ENCODE results near the gene GBA3.

Gene GBA3

DNA sequence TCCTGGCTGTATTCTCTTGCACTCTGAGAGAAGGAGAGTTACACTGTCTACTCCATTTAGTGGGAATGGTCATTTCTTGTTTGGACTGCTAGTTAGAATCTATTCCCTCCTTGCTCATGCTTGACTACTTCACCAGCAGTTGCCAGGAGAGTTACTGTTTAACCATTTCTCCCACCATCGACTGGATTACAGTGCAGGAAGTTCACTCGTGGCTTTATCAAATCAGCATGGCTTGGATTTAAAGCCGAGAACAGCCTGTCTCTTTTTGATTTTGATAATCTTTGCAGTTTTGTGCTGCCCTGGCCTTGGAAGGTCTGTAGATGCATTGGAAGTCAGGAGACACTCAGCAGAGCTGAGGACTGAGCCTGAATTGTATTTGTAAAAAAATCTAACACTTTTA is 3.2 kb downstream of the GBA3 start:
- Histone ChIP-seq H3K36me3 (ENCODE audit: low read length) (no peaks in the 10 kb centered on the region), H3K9me2 (replicated peaks; ENCODE audit: insufficient read depth, low read length) (no peaks in the 10 kb centered on the region), H4K20me1 (ENCODE audit: low read depth, low read length) (no peaks in the 10 kb centered on the region), H2AFZ (ENCODE audit: low read depth, low read length, severe bottlenecking) (no peak overlapping the region), H3K9ac (ENCODE audit: low read length) (no peak overlapping the region), H3K27me3 (ENCODE audit: low read length) (no peaks in the 10 kb centered on the region), H3K79me2 (ENCODE audit: insufficient read depth, low read length) (no peaks in the 10 kb centered on the region), H3F3A (ENCODE audit: insufficient read depth) (no peaks in the 10 kb centered on the region), H3K9me3 (ENCODE audit: insufficient read depth, low read length) (no peaks in the 10 kb centered on the region), H3K27ac (ENCODE audit: low read depth, low read length) (no peak overlapping the region), H3K4me3 (ENCODE audit: insufficient read depth, low read length, poor library complexity, severe bottlenecking) (no peak overlapping the region), H3K4me2 (ENCODE audit: low read depth, low read length, poor library complexity, severe bottlenecking) (no peak overlapping the region)
- TF ChIP-seq, protein P1, sequence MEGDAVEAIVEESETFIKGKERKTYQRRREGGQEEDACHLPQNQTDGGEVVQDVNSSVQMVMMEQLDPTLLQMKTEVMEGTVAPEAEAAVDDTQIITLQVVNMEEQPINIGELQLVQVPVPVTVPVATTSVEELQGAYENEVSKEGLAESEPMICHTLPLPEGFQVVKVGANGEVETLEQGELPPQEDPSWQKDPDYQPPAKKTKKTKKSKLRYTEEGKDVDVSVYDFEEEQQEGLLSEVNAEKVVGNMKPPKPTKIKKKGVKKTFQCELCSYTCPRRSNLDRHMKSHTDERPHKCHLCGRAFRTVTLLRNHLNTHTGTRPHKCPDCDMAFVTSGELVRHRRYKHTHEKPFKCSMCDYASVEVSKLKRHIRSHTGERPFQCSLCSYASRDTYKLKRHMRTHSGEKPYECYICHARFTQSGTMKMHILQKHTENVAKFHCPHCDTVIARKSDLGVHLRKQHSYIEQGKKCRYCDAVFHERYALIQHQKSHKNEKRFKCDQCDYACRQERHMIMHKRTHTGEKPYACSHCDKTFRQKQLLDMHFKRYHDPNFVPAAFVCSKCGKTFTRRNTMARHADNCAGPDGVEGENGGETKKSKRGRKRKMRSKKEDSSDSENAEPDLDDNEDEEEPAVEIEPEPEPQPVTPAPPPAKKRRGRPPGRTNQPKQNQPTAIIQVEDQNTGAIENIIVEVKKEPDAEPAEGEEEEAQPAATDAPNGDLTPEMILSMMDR (IDR thresholded peaks at IDR 0.05; ENCODE audit: insufficient read depth, low read length, poor library complexity, severe bottlenecking), result no peak

GRCh38 chr4:22703912-22704311 is 11.2 kb downstream of the GBA3 start:
- TF ChIP-seq EZH2phosphoT487 (conservative IDR thresholded peaks at IDR 0.05; ENCODE audit: low read length), result no peak
- TF ChIP-seq, protein P1 (IDR thresholded peaks at IDR 0.05; ENCODE audit: insufficient read depth, low read length, poor library complexity, severe bottlenecking), result no peak
- Histone ChIP-seq H3K4me3 (ENCODE audit: insufficient read depth, low read length, poor library complexity, severe bottlenecking) (no peak overlapping the region), H3K4me2 (ENCODE audit: low read depth, low read length, poor library complexity, severe bottlenecking) (no peak overlapping the region), H3K27me3 (ENCODE audit: low read length) (no peaks in the 10 kb centered on the region), H3K9me2 (replicated peaks; ENCODE audit: insufficient read depth, low read length) (no peaks in the 10 kb centered on the region), H3F3A (ENCODE audit: insufficient read depth) (no peaks in the 10 kb centered on the region), H4K20me1 (ENCODE audit: low read depth, low read length) (no peaks in the 10 kb centered on the region), H3K9me3 (ENCODE audit: insufficient read depth, low read length) (no peaks in the 10 kb centered on the region), H3K9ac (ENCODE audit: low read length) (no peak overlapping the region), H3K27ac (ENCODE audit: low read depth, low read length) (no peak overlapping the region), H3K36me3 (ENCODE audit: low read length) (no peaks in the 10 kb centered on the region), H2AFZ (ENCODE audit: low read depth, low read length, severe bottlenecking) (no peak overlapping the region), H3K79me2 (ENCODE audit: insufficient read depth, low read length) (no peaks in the 10 kb centered on the region)

- TF ChIP-seq, protein P1 (IDR thresholded peaks at IDR 0.05; ENCODE audit: insufficient read depth, low read length, poor library complexity, severe bottlenecking), result no peak
- TF ChIP-seq EZH2phosphoT487 (conservative IDR thresholded peaks at IDR 0.05; ENCODE audit: low read length), result no peak
- no peak overlapping the region for H2AFZ ChIP-seq (ENCODE audit: low read depth, low read length, severe bottlenecking)
- H3K4me2 ChIP-seq (ENCODE audit: low read depth, low read length, poor library complexity, severe bottlenecking), result no peak overlapping the region
- no peaks in the 10 kb centered on the region for H3K79me2 ChIP-seq (ENCODE audit: insufficient read depth, low read length)
- H4K20me1 ChIP-seq (ENCODE audit: low read depth, low read length), result no peaks in the 10 kb centered on the region
- H3F3A ChIP-seq (ENCODE audit: insufficient read depth), result no peaks in the 10 kb centered on the region
- no peaks in the 10 kb centered on the region for H3K9me3 ChIP-seq (ENCODE audit: insufficient read depth, low read length)
- no peak overlapping the region for H3K9ac ChIP-seq (ENCODE audit: low read length)
- H3K4me3 ChIP-seq (ENCODE audit: insufficient read depth, low read length, poor library complexity, severe bottlenecking), result no peak overlapping the region
- H3K27ac ChIP-seq (ENCODE audit: low read depth, low read length), result no peak overlapping the region
- H3K9me2 ChIP-seq (replicated peaks; ENCODE audit: insufficient read depth, low read length), result no peaks in the 10 kb centered on the region
- H3K27me3 ChIP-seq (ENCODE audit: low read length), result no peaks in the 10 kb centered on the region
- no peaks in the 10 kb centered on the region for H3K36me3 ChIP-seq (ENCODE audit: low read length)
Observed at GRCh38 chr4:22707390-22707789, 14.7 kb downstream of the GBA3 start.

DNA sequence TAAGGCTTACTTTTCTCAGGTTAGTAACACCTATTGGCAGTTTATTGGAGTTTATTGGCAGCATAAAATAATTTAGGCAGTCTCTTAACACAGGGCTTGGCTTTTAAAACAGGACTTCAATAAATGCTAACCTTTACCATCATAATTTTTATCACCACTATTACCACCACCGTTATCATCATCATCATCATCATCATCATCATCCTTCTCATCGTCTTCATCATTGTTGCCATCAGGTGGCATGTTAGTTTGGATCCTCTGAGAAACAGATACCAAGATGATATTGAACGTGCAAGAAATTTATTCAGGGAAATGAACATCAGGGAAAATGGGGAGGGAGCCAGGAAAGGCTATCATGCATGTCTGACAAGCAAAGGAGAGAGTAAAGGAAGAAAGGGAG is 16.2 kb downstream of the GBA3 start:
- Histone ChIP-seq H3K9me3 (ENCODE audit: insufficient read depth, low read length) (no peaks in the 10 kb centered on the region), H2AFZ (ENCODE audit: low read depth, low read length, severe bottlenecking) (no peak overlapping the region), H3F3A (ENCODE audit: insufficient read depth) (no peaks in the 10 kb centered on the region), H3K9me2 (replicated peaks; ENCODE audit: insufficient read depth, low read length) (no peaks in the 10 kb centered on the region), H3K27ac (ENCODE audit: low read depth, low read length) (no peak overlapping the region), H3K4me3 (ENCODE audit: insufficient read depth, low read length, poor library complexity, severe bottlenecking) (no peak overlapping the region), H3K4me2 (ENCODE audit: low read depth, low read length, poor library complexity, severe bottlenecking) (no peak overlapping the region), H3K27me3 (ENCODE audit: low read length) (no peaks in the 10 kb centered on the region), H3K36me3 (ENCODE audit: low read length) (no peaks in the 10 kb centered on the region), H4K20me1 (ENCODE audit: low read depth, low read length) (no peaks in the 10 kb centered on the region), H3K79me2 (ENCODE audit: insufficient read depth, low read length) (no peaks in the 10 kb centered on the region), H3K9ac (ENCODE audit: low read length) (no peak overlapping the region)
- no peak for TF ChIP-seq EZH2phosphoT487 (conservative IDR thresholded peaks at IDR 0.05; ENCODE audit: low read length)
- TF ChIP-seq, protein P1 (IDR thresholded peaks at IDR 0.05; ENCODE audit: insufficient read depth, low read length, poor library complexity, severe bottlenecking), result no peak
